GM19239 (cell line): Measurements from ENCODE around the gene ARRDC3.
"Not testable (repeated sequence)": the region's sequence is repeated elsewhere in the genome, so short reads cannot be mapped to it uniquely, and the experiment has no call there.

Source experiments
- DNase-seq: peaks from one replicate; pipeline ENCODE4 v3.0.0; 2011; ENCODE audit warnings: low spot score; ENCODE audit not compliant: insufficient read length
- FAIRE-seq: peaks from 2 replicates; lab custom pipeline; 2011; peaks lifted over from hg19 to GRCh38; lab: Jason Lieb, UNC

The ARRDC3 gene

GRCh38 chr5:91383027-91383955, at the start of gene ARRDC3:
Gene ARRDC3 (minus strand): TSS chr5:91383317. CDS start chr5:91383092, 225 bp downstream.
- FAIRE-seq (peak; percentile 98), DNase-seq (peak; percentile 32)

DNA sequence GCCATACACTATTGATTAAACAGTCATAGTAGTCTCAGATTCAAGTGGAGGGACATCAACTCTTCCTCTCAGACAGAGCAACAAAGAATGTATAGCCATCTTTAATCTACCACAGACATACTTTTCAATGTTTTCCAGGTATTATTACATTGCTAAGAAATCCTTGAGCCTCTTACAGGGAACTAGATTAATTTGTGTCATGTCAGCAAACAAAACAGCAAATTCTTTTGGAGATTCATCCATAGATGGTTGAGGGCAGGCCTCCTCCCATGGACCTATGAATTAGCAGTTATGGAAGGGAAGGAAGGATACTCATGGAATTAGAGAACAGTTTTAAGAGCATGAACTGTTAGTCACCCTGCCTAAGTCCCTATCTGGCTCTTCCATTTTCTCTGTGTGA, 47.8 kb upstream of the ARRDC3 start:
- no peak for FAIRE-seq
- DNase-seq, result no peak

- DNase-seq, result no peak
These were observed 41.7 kb upstream of the ARRDC3 start for GRCh38 chr5:91424638-91425436.

DNA sequence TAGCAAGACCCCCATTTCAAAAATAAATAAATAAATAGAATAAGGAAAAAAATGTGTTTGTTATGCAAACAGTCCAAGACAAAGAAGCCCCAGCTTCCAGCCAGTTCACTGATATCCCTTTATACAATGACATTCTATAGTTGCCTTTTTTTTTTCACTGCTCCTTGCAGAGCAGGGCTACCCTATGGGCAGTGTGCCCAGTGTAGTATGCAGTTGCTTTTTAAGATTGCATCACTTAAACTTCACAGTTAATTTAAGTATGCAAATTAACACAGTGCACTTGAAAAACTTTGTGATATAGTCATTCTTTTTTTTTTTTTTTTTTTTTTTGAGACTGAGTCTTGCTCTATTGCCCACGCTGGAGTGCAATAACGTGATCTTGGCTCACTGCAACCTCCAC, 40.8 kb upstream of the ARRDC3 start:
- no peak for DNase-seq
- no peak for FAIRE-seq

More at GRCh38 chr5:91424638-91425436, 41.7 kb upstream of the ARRDC3 start:
- FAIRE-seq, result no peak

GRCh38 chr5:91420879-91421278, 37.8 kb upstream of the ARRDC3 start:
- no peak for DNase-seq

GRCh38 chr5:91419571-91420537, 36.7 kb upstream of the ARRDC3 start:
- DNase-seq, result peak; percentile 2
- peak; percentile 90 for FAIRE-seq

More at GRCh38 chr5:91420879-91421278, 37.8 kb upstream of the ARRDC3 start:
- FAIRE-seq, result no peak

- DNase-seq (no peak), FAIRE-seq (no peak)
These were observed 36.0 kb upstream of the ARRDC3 start for GRCh38 chr5:91419136-91419535.

- DNase-seq (no peak), FAIRE-seq (no peak)
These were observed 35.0 kb upstream of the ARRDC3 start for GRCh38 chr5:91418158-91418557.

DNA sequence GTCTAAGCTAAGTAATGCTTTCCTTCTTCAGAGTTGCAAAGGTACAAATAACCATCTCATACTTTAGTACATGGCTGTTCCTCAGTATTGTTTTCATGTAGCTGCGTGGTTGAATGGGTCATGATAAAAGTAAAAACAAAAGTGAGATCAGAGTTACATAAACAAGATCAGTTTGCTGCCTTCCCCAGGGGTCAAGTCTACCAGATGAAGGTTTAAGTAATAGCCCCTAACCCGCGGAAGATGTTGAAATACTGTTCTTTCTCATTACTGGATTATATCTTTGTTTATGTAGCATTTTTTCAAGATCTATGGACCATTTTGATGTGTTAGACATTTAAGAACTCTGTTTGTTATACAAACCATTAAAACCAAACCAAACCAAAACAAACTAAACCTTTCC, 34.1 kb upstream of the ARRDC3 start:
- FAIRE-seq (no peak), DNase-seq (no peak)

DNA sequence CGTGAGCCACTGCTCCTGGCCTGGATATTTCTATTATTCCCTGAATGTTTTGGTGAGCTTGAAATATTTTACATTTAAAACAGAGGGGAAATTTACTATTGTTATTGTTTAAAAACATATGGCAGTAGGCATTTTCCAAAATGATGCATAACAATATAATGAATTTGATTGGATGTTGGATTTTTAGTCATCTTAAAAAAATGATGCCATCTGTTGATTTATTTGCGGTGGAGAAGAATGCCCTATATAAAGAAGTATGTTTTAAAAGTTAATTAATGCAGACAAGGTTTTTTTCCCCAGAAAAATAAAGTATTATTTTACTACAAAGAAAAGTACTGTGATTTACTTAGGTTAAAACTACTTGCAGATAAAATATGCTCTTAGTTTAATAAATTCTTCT, 33.4 kb upstream of the ARRDC3 start:
- no peak for FAIRE-seq
- DNase-seq, result no peak

DNA sequence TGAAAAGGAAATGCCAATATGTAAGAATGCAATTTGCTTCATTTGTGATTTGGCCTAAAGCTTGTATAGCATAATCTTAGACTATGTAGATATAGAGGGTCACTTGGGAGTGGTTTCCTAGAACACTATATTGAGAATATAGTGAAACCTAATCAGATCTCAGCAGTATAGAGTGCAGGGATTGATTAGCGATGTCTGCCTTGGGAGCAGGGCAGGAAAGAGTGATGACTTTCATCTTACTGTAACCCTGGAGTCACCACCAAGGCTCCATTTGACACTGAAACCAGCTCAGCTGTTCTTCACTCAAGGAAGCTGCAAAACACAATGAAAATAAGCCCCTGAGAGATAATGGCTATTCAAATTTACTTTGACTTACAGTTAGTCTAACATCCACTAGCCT, 26.2 kb upstream of the ARRDC3 start:
- DNase-seq (no peak), FAIRE-seq (no peak)

DNA sequence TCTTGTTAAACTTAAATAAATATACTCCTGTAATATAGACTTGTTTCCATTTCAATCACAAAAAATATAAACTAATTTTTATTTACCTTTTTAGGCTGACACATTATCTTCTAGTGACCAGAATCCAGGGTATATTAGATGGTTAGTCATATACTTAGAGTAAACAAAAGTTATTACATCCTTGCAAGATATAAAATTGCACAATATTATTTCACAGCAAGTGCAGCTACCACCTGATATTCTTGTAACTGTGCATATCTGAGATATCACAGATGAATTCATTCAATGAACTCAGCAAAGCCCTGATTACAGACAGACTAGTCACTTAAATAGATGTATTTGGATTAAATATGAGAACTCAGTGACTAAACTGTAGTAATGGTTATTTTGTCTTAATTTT, 25.6 kb upstream of the ARRDC3 start:
- FAIRE-seq, result no peak
- no peak for DNase-seq

DNA sequence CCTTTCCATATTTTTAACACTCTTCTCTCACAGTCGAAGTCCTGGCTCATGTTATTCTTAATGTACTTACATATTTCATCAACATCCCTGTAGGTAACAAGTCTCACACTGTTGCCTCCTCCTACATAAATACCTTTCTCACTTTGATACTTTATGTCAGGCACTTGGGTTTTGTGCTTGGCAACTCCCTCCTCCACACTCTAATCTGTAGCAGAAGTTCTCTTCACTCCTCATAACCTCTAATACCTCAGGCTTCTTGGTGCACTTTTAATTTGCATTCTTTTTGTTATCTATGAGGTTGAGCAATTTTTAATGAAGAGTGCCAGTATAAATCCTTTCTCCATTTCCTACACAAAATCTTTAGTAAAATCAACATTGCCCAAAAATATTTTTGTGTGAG, 24.1 kb upstream of the ARRDC3 start:
- no peak for FAIRE-seq
- no peak for DNase-seq

- no peak for FAIRE-seq
- DNase-seq, result no peak
These were observed 20.3 kb upstream of the ARRDC3 start for GRCh38 chr5:91403438-91403837.

DNA sequence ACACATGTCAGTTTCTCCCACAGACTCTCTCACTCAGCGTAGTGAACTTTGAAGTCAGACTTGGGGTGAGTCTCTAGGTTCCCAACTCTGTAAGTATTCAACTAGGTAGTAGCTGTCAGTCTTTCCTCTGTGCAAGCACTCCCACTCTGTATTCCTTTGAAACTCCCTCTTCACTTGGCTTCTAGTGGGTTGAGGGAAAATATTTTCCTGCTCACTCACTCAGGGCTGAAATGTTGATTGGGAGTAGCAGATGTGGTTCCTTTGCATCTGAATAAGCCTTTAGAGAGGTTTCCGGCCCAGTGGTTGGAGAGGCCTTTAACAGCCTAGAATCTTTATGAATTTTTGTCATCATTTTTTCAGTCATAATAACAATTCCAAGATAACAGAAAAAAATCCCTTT, 18.1 kb upstream of the ARRDC3 start:
- FAIRE-seq (no peak), DNase-seq (no peak)

GRCh38 chr5:91397791-91398190, 14.7 kb upstream of the ARRDC3 start:
- no peak for DNase-seq
- peak; percentile 49 for FAIRE-seq

GRCh38 chr5:91390268-91390667, 7.2 kb upstream of the ARRDC3 start:
- DNase-seq (no peak), FAIRE-seq (no peak)

DNA sequence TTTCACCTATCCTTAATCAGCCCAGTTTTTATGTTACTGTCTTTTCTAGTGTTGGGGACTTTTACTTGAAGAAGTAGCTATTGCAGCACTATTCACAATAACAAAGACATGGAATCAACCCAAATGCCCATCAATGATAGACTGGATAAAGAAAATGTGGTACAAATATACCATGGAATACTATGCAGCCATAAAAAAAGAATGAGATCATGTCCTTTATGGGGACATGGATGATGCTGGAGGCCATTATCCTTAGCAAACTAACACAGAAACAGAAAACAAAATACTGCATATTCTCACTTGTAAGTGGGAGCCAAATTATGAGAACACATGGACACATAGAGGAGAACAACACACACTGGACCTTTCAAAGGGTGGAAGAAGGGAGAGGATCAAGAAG, 6.4 kb upstream of the ARRDC3 start:
- FAIRE-seq, DNase-seq: not testable (repeated sequence)

- FAIRE-seq, result no peak
These were observed 5.2 kb upstream of the ARRDC3 start for GRCh38 chr5:91388362-91388761.

GRCh38 chr5:91386120-91386519, 3.0 kb upstream of the ARRDC3 start:
- no peak for DNase-seq
- no peak for FAIRE-seq

More at GRCh38 chr5:91388362-91388761, 5.2 kb upstream of the ARRDC3 start:
- no peak for DNase-seq
